Left ventricle myocardium inferior (tissue), 1 donor: ENCODE results near the gene CHSY1. TPM values are rescaled to one million over a fixed set of nuclear protein-coding genes. Genes with fewer than 3 reads are reported as not detected.

ENCODE experiments used
- DNase-seq: peaks from one replicate; pipeline ENCODE4 v3.0.0-alpha.2; 2020
- H3K27ac ChIP-seq: fragments of 200-600 bp; replicated peaks from 2 replicates; pipeline ENCODE4 v1.8.0; 2021
- H3K27me3 ChIP-seq: fragments of 200-600 bp; 2 replicates; pipeline ENCODE4 v1.8.0; 2021; ENCODE audit warnings: low read depth
- H3K36me3 ChIP-seq: fragments of 200-600 bp; 2 replicates; pipeline ENCODE4 v1.8.0; 2021
- H3K4me1 ChIP-seq: fragments of 200-600 bp; 2 replicates; pipeline ENCODE4 v1.8.0; 2021
- H3K4me3 ChIP-seq: fragments of 200-600 bp; 2 replicates; pipeline ENCODE4 v1.8.0; 2021; ENCODE audit warnings: mild to moderate bottlenecking, moderate library complexity
- H3K9me3 ChIP-seq: fragments of 200-600 bp; replicated peaks from 2 replicates; pipeline ENCODE4 v1.8.0; 2021
- CTCF ChIP-seq: fragments of 200-600 bp; IDR thresholded peaks from 2 replicates; pipeline ENCODE4 v1.8.0; 2021; ENCODE audit warnings: antibody characterized with exemption, mild to moderate bottlenecking, borderline replicate concordance
- intact Hi-C: fragments of 100-400 bp; cut with micrococcal nuclease; formaldehyde crosslinking; loops from one replicate; pipeline ENCODE4 v1.11.0; 2022
- total RNA-seq: library from RNA; stranded (reverse); fragmentation: NEBNext Ultra II Directional; extraction: Animal tissue kit (Norgen Biotek cat#: 25700); gene quantifications from one replicate; pipeline ENCODE4 v1.2.1, GENCODE V29; 2021
- donor health status: DM: no; HTN: yes; CAD: no; lungs with severe emphysema.

CHSY1 gene
- total RNA-seq, 1 donor from 2014 or later: 15.1 TPM

GRCh38 chr15:101143321-101143720 is 108.5 kb downstream of the CHSY1 start:
- no peaks in the 10 kb centered on the region for H3K36me3 ChIP-seq
- intact Hi-C loops: no loop called here
- H3K4me1 ChIP-seq: no peaks in the 10 kb centered on the region
- H3K9me3 ChIP-seq: no peaks in the 10 kb centered on the region
- H3K27me3 ChIP-seq: no peaks in the 10 kb centered on the region
- no peak overlapping the region for H3K4me3 ChIP-seq
- no peak overlapping the region for H3K27ac ChIP-seq
- DNase-seq: no peak
- TF ChIP-seq CTCF: no peak

- no peaks in the 10 kb centered on the region for H3K36me3 ChIP-seq
- intact Hi-C loops: no loop called here
- H3K4me3 ChIP-seq: no peak overlapping the region
- TF ChIP-seq CTCF: no peak
- H3K4me1 ChIP-seq: peaks cover 5% of the 10 kb centered on the region
- no peak overlapping the region for H3K27ac ChIP-seq
- no peaks in the 10 kb centered on the region for H3K27me3 ChIP-seq
- H3K9me3 ChIP-seq: no peaks in the 10 kb centered on the region
- DNase-seq: no peak
Observed at GRCh38 chr15:101142711-101143110, 109.1 kb downstream of the CHSY1 start.

GRCh38 chr15:101141926-101142527 is 109.8 kb downstream of the CHSY1 start:
- Histone ChIP-seq H3K9me3 (no peaks in the 10 kb centered on the region), H3K36me3 (no peaks in the 10 kb centered on the region), H3K27ac (no peak overlapping the region), H3K4me1 (peaks cover 12% of the 10 kb centered on the region), H3K27me3 (no peaks in the 10 kb centered on the region), H3K4me3 (no peak overlapping the region)
- intact Hi-C loops: no loop called here
- DNase-seq: no peak
- TF ChIP-seq CTCF: no peak

- Histone ChIP-seq H3K27ac (no peak overlapping the region), H3K36me3 (no peaks in the 10 kb centered on the region), H3K27me3 (no peaks in the 10 kb centered on the region), H3K4me1 (peaks cover 12% of the 10 kb centered on the region), H3K9me3 (no peaks in the 10 kb centered on the region), H3K4me3 (no peak overlapping the region)
- TF ChIP-seq CTCF: no peak
- no peak for DNase-seq
- intact Hi-C loops: no loop called here
Observed at GRCh38 chr15:101140697-101141065, 111.2 kb downstream of the CHSY1 start.

- no peaks in the 10 kb centered on the region for H3K9me3 ChIP-seq
- no peaks in the 10 kb centered on the region for H3K27me3 ChIP-seq
- peaks cover 12% of the 10 kb centered on the region for H3K4me1 ChIP-seq
- no peak for TF ChIP-seq CTCF
- no peaks in the 10 kb centered on the region for H3K36me3 ChIP-seq
- no peak overlapping the region for H3K4me3 ChIP-seq
- intact Hi-C loops: no loop called here
- DNase-seq: no peak
- no peak overlapping the region for H3K27ac ChIP-seq
Observed at GRCh38 chr15:101139986-101140696, 111.7 kb downstream of the CHSY1 start.
